HEK293 (cell line): ENCODE measurements around the gene ARHGDIA.

Experiments used
- CTCF ChIA-PET: fragments of 350-600 bp; formaldehyde crosslinking; extraction: SDS; loops from one replicate; lab custom pipeline; 2021; ENCODE audit warnings: antibody characterized with exemption; lab: Yijun Ruan, JAX
- POLR2A ChIA-PET: fragments of 300-600 bp; formaldehyde crosslinking; extraction: SDS; loops from one replicate; lab custom pipeline; 2020; ENCODE audit warnings: antibody characterized with exemption, inconsistent platforms; lab: Yijun Ruan, JAX
- H3K27ac ChIP-seq: fragments of 200-500 bp; sonication (Bioruptor generic); 2 replicates; pipeline ENCODE4 v1.5.1; 2014; ENCODE audit warnings: low read depth, low read length, control low read depth, inconsistent platforms; ENCODE audit errors: extremely low read depth
- H3K36me3 ChIP-seq, 2 experiments: fragments of 200-500 bp in 1 of 2; sonication (Bioruptor generic) in 1 of 2; 1 replicate in 1 of 2; 2 replicates in 1 of 2; pipeline ENCODE4 v1.5.1; 2014 to 2017; ENCODE audit warnings: inconsistent platforms in 2 of 2, low read length in 2 of 2; ENCODE audit not compliant: control insufficient read depth in 2 of 2, insufficient read depth in 1 of 2
- H3K4me1 ChIP-seq: fragments of 200-500 bp; sonication (Bioruptor generic); 2 replicates; pipeline ENCODE4 v1.5.1; 2014; ENCODE audit warnings: mild to moderate bottlenecking, low read length, inconsistent platforms; ENCODE audit not compliant: control insufficient read depth, insufficient read depth
- H3K4me3 ChIP-seq: 2 replicates; pipeline ENCODE4 v1.5.1; 2011; ENCODE audit warnings: low read depth, mild to moderate bottlenecking, control low read depth, low read length, moderate library complexity
- H3K9me3 ChIP-seq: fragments of 200-500 bp; sonication (Bioruptor generic); 2 replicates; pipeline ENCODE4 v1.5.1; 2014; ENCODE audit warnings: low read depth, low read length, inconsistent platforms; ENCODE audit not compliant: control insufficient read depth, insufficient read depth
- CTCF ChIP-seq: fragments of 450-650 bp; formaldehyde crosslinking; IDR thresholded peaks from 2 replicates; pipeline ENCODE4 v1.5.1; 2016; ENCODE audit warnings: missing biosample characterization, missing genetic modification characterization
- EGR2 ChIP-seq: fragments of 450-650 bp; formaldehyde crosslinking; IDR thresholded peaks from 2 replicates; pipeline ENCODE4 v1.5.1; 2016; ENCODE audit warnings: low read depth, missing biosample characterization, missing genetic modification characterization
- GLIS2 ChIP-seq: fragments of 450-650 bp; formaldehyde crosslinking; IDR thresholded peaks from 2 replicates; pipeline ENCODE4 v1.5.1; 2016; ENCODE audit warnings: missing biosample characterization, missing genetic modification characterization
- KLF1 ChIP-seq: fragments of 450-650 bp; formaldehyde crosslinking; IDR thresholded peaks from 2 replicates; pipeline ENCODE4 v1.5.1; 2016; ENCODE audit warnings: missing biosample characterization, missing genetic modification characterization
- KLF10 ChIP-seq: fragments of 450-650 bp; IDR thresholded peaks from 2 replicates; pipeline ENCODE4 v1.5.1; 2018; ENCODE audit warnings: missing biosample characterization, mild to moderate bottlenecking, missing genetic modification characterization
- KLF7 ChIP-seq: fragments of 450-650 bp; formaldehyde crosslinking; IDR thresholded peaks from 2 replicates; pipeline ENCODE4 v1.5.1; 2016; ENCODE audit warnings: missing biosample characterization, missing genetic modification characterization, borderline replicate concordance
- MYNN ChIP-seq: fragments of 450-650 bp; formaldehyde crosslinking; IDR thresholded peaks from 2 replicates; pipeline ENCODE4 v1.5.1; 2016; ENCODE audit warnings: missing biosample characterization, missing genetic modification characterization, borderline replicate concordance
- REST ChIP-seq: fragments of 450-650 bp; formaldehyde crosslinking; IDR thresholded peaks from 2 replicates; pipeline ENCODE4 v1.5.1; 2016; ENCODE audit warnings: missing biosample characterization, missing genetic modification characterization
- SETDB1 ChIP-seq: IDR thresholded peaks from one replicate; pipeline ENCODE4 v1.6.1; 2017; ENCODE audit warnings: mild to moderate bottlenecking, low read length, moderate library complexity, mixed read lengths; ENCODE audit not compliant: insufficient read length
- SP7 ChIP-seq: fragments of 450-650 bp; formaldehyde crosslinking; IDR thresholded peaks from 2 replicates; pipeline ENCODE4 v1.5.1; 2016; ENCODE audit warnings: missing biosample characterization, missing genetic modification characterization
- ZBTB21 ChIP-seq: fragments of 450-650 bp; formaldehyde crosslinking; IDR thresholded peaks from 2 replicates; pipeline ENCODE4 v1.5.1; 2017; ENCODE audit warnings: missing biosample characterization, missing genetic modification characterization
- ZIC2 ChIP-seq: fragments of 450-650 bp; formaldehyde crosslinking; IDR thresholded peaks from 2 replicates; pipeline ENCODE4 v1.5.1; 2016; ENCODE audit warnings: missing biosample characterization, missing genetic modification characterization
- ZNF169 ChIP-seq: fragments of 450-650 bp; formaldehyde crosslinking; IDR thresholded peaks from 2 replicates; pipeline ENCODE4 v1.5.1; 2016; ENCODE audit warnings: missing biosample characterization, missing genetic modification characterization
- ZNF221 ChIP-seq: fragments of 450-650 bp; formaldehyde crosslinking; IDR thresholded peaks from 2 replicates; pipeline ENCODE4 v1.5.1; 2017; ENCODE audit warnings: missing biosample characterization, missing genetic modification characterization, borderline replicate concordance
- ZNF302 ChIP-seq: fragments of 450-650 bp; formaldehyde crosslinking; IDR thresholded peaks from 2 replicates; pipeline ENCODE4 v1.5.1; 2016; ENCODE audit warnings: missing biosample characterization, missing genetic modification characterization, low read depth
- ZNF335 ChIP-seq: fragments of 450-650 bp; formaldehyde crosslinking; conservative IDR thresholded peaks from 2 replicates; pipeline ENCODE4 v1.5.1; 2016; ENCODE audit warnings: missing biosample characterization, missing genetic modification characterization
- ZNF37A ChIP-seq: fragments of 450-650 bp; IDR thresholded peaks from 2 replicates; pipeline ENCODE4 v1.5.1; 2018; ENCODE audit warnings: missing biosample characterization, missing genetic modification characterization
- ZNF449 ChIP-seq: fragments of 450-650 bp; formaldehyde crosslinking; IDR thresholded peaks from 2 replicates; pipeline ENCODE4 v1.5.1; 2017; ENCODE audit warnings: missing biosample characterization, mild to moderate bottlenecking, missing genetic modification characterization, moderate library complexity
- ZNF514 ChIP-seq: fragments of 450-650 bp; formaldehyde crosslinking; IDR thresholded peaks from 2 replicates; pipeline ENCODE4 v1.5.1; 2016; ENCODE audit warnings: missing biosample characterization, missing genetic modification characterization
- ZNF530 ChIP-seq: fragments of 450-650 bp; formaldehyde crosslinking; IDR thresholded peaks from 2 replicates; pipeline ENCODE4 v1.5.1; 2016; ENCODE audit warnings: low read depth, missing biosample characterization, missing genetic modification characterization
- ZNF555 ChIP-seq: fragments of 450-650 bp; formaldehyde crosslinking; conservative IDR thresholded peaks from 2 replicates; pipeline ENCODE4 v1.5.1; 2017; ENCODE audit warnings: missing biosample characterization, mild to moderate bottlenecking, missing genetic modification characterization, inconsistent platforms
- ZNF600 ChIP-seq: fragments of 450-650 bp; formaldehyde crosslinking; IDR thresholded peaks from 2 replicates; pipeline ENCODE4 v1.5.1; 2016; ENCODE audit warnings: missing biosample characterization, missing genetic modification characterization
- ZNF623 ChIP-seq: fragments of 450-650 bp; formaldehyde crosslinking; IDR thresholded peaks from 2 replicates; pipeline ENCODE4 v1.5.1; 2016; ENCODE audit warnings: missing biosample characterization, missing genetic modification characterization
- ZNF645 ChIP-seq: fragments of 450-650 bp; formaldehyde crosslinking; IDR thresholded peaks from 2 replicates; pipeline ENCODE4; 2016; ENCODE audit warnings: missing biosample characterization, missing genetic modification characterization
- ZNF777 ChIP-seq: fragments of 450-650 bp; formaldehyde crosslinking; IDR thresholded peaks from 2 replicates; pipeline ENCODE4 v1.5.1; 2017; ENCODE audit warnings: missing biosample characterization, missing genetic modification characterization, borderline replicate concordance

ARHGDIA gene

GRCh38 chr17:81841866-81842265 lies 29.3 kb downstream of the ARHGDIA start:
- no peaks in the 10 kb centered on the region for H3K9me3 ChIP-seq
- POLR2A ChIA-PET = interaction anchor here (1.0 to 1.6 kb wide), 4 partner anchors 9 to 24 kb away, joined by 3 to 7 read pairs (median 4); partner anchors contain the start of gene MCRIP1
- CTCF ChIA-PET = interaction anchor here (0.7 kb wide), 1 partner anchor 28 kb away, joined by 4 read pairs; no protein-coding TSS in a partner anchor

GRCh38 chr17:81840826-81841778 lies 30.0 kb downstream of the ARHGDIA start:
- Histone ChIP-seq H3K27ac (0 out of 2 replicates have a peak overlapping the region, but pooled peaks have one; percentile 24), H3K9me3 (no peaks in the 10 kb centered on the region), H3K4me3 (no peak overlapping the region), H3K4me1 (no peaks in the 10 kb centered on the region), H3K36me3 (peaks cover 0 to 38% of the 10 kb centered on the region in 2 experiments; a peak in 2 of 3 replicates)
- ChIA-PET POLR2A (interaction anchor here (0.9 to 1.6 kb wide), 5 partner anchors 8 to 18 kb away, joined by 3 to 7 read pairs (median 4); partner anchors contain the start of gene MCRIP1), CTCF (interaction anchor here (0.6 to 1.1 kb wide), 2 partner anchors 12 to 19 kb away, joined by 4 to 5 read pairs; no protein-coding TSS in a partner anchor)
- TF ChIP-seq EGR2 (tag by site-specific recombination) (peak; percentile 93), CTCF (tag by site-specific recombination) (no peak), ZNF302 (tag by site-specific recombination) (no peak), ZNF449 (tag by site-specific recombination) (no peak), SP7 (tag by site-specific recombination) (no peak), SETDB1 (no peak), ZNF169 (tag by site-specific recombination) (no peak), ZNF645 (tag by site-specific recombination) (no peak), ZNF623 (tag by site-specific recombination) (no peak), ZNF37A (tag by site-specific recombination) (no peak), ZNF600 (tag by site-specific recombination) (peak; percentile 78), ZNF555 (tag by site-specific recombination) (no peak), KLF10 (tag by site-specific recombination) (no peak), KLF7 (tag by site-specific recombination) (no peak), ZNF221 (tag by site-specific recombination) (no peak), ZNF514 (tag by site-specific recombination) (no peak), REST (no peak), ZNF530 (tag by site-specific recombination) (no peak), MYNN (tag by site-specific recombination) (no peak), ZIC2 (tag by site-specific recombination) (no peak), ZNF335 (no peak), ZBTB21 (no peak)

More at GRCh38 chr17:81841866-81842265, 29.3 kb downstream of the ARHGDIA start:
- H3K4me3 ChIP-seq = no peak overlapping the region
- H3K27ac ChIP-seq = 0 out of 2 replicates have a peak overlapping the region, but pooled peaks have one; percentile 24
- H3K36me3 ChIP-seq = peaks cover 3 to 46% of the 10 kb centered on the region in 2 experiments
- no peak for TF ChIP-seq ZNF777 (tag by site-specific recombination)
- TF ChIP-seq GLIS2 (tag by site-specific recombination) = 0 out of 2 replicates have a peak, but pooled peaks have one; percentile 4
- TF ChIP-seq KLF1 (tag by site-specific recombination) = peak; percentile 58; the same call in 1 of the 2 replicates
- no peaks in the 10 kb centered on the region for H3K4me1 ChIP-seq
